CD4-positive, alpha-beta memory T cell (primary cell): ENCODE measurements around the gene TXK. TPM values are rescaled to one million over a fixed set of nuclear protein-coding genes. Genes with fewer than 3 reads are reported as not detected.

Experiments
- CTCF ChIA-PET: fragments of 350-600 bp; sonication (Branson Sonifier 250); formaldehyde crosslinking; loops from one replicate; lab custom pipeline; 2021; ENCODE audit warnings: inconsistent platforms; ENCODE audit not compliant: partially characterized antibody; lab: Charles Lee
- POLR2A ChIA-PET: fragments of 350-600 bp; sonication (Branson Sonifier 250); formaldehyde crosslinking; loops from one replicate; lab custom pipeline; 2021; ENCODE audit not compliant: partially characterized antibody; lab: Charles Lee
- DNase-seq, 5 donors: peaks; one replicate each; pipeline versions ENCODE4 v3.0.0 to v3.0.0-alpha.2; 2020 to 2022; ENCODE audit warnings: mixed read lengths in 1 of 5
- H3K27ac ChIP-seq: one replicate; pipeline ENCODE4 v1.7.0; 2013; ENCODE audit warnings: low read depth, low read length
- H3K27me3 ChIP-seq: 2 replicates; pipeline ENCODE4 v1.7.0; 2013; ENCODE audit warnings: mild to moderate bottlenecking, low read length, moderate library complexity; ENCODE audit not compliant: insufficient read depth
- H3K36me3 ChIP-seq: 2 replicates; pipeline ENCODE4 v1.7.0; 2013; ENCODE audit warnings: mild to moderate bottlenecking, low read length, moderate library complexity; ENCODE audit not compliant: insufficient read depth
- H3K4me1 ChIP-seq: 2 replicates; pipeline ENCODE4 v1.7.0; 2013; ENCODE audit warnings: mild to moderate bottlenecking, low read length, moderate library complexity; ENCODE audit not compliant: insufficient read depth
- H3K4me3 ChIP-seq, 2 donors: one replicate each; pipeline ENCODE4 v1.7.0; 2013; ENCODE audit warnings: low read length in 2 of 2, mild to moderate bottlenecking in 1 of 2
- H3K9me3 ChIP-seq, 2 donors: one replicate each; pipeline ENCODE4 v1.7.0; 2013; ENCODE audit warnings: low read length in 2 of 2, control low read depth in 1 of 2; ENCODE audit not compliant: control insufficient read depth in 1 of 2
- H3K27ac Mint-ChIP-seq, 7 donors: one replicate each; pipeline ENCODE4 v1.8.0; 2020 to 2021; ENCODE audit warnings: mixed read lengths in 7 of 7, mild to moderate bottlenecking in 6 of 7, inconsistent platforms in 3 of 7, moderate library complexity in 3 of 7
- H3K27me3 Mint-ChIP-seq, 2 donors: one replicate each; pipeline ENCODE4 v1.8.0; 2020 to 2021; ENCODE audit warnings: mixed read lengths in 2 of 2
- H3K36me3 Mint-ChIP-seq, 2 donors: one replicate each; pipeline ENCODE4 v1.8.0; 2020 to 2021; ENCODE audit warnings: mixed read lengths in 2 of 2, inconsistent platforms in 1 of 2, mild to moderate bottlenecking in 1 of 2
- H3K4me1 Mint-ChIP-seq, 4 donors: one replicate each; pipeline ENCODE4 v1.8.0; 2020 to 2021; ENCODE audit warnings: mixed read lengths in 4 of 4, mild to moderate bottlenecking in 1 of 4
- H3K4me3 Mint-ChIP-seq, 8 donors: one replicate each; pipeline ENCODE4 v1.8.0; 2020 to 2021; ENCODE audit warnings: mixed read lengths in 8 of 8, mild to moderate bottlenecking in 7 of 8, moderate library complexity in 6 of 8, inconsistent platforms in 3 of 8
- H3K9me3 Mint-ChIP-seq, 8 donors: one replicate each; pipeline ENCODE4 v1.8.0; 2020 to 2021; ENCODE audit warnings: mixed read lengths in 8 of 8, mild to moderate bottlenecking in 5 of 8, inconsistent platforms in 3 of 8, moderate library complexity in 1 of 8
- intact Hi-C: fragments of 100-400 bp; cut with micrococcal nuclease; formaldehyde crosslinking; loops from one replicate; pipeline ENCODE4 v1.15.1; 2023
- polyA plus RNA-seq, 2 donors: library from polyadenylated mRNA; unstranded; fragments of 300-500 nt; fragmentation: Illumina TruSeq; gene quantifications; one replicate each; pipeline ENCODE4 v1.2.3, GENCODE V29; 2021
- total RNA-seq, 2 experiments: library from RNA; stranded (reverse); gene quantifications; one replicate each; pipeline ENCODE4 v1.2.3, GENCODE V29; 2021

The TXK gene
- total and polyA plus RNA-seq, 4 experiments from 2014 or later, result 44.8 to 54.0 (median 51.0) TPM

GRCh38 chr4:48079972-48080391, 54.1 kb downstream of the TXK start:
- POLR2A ChIA-PET, result no interaction called here
- peak overlapping the region in 2 of 8 donors; percentile 8 to 23 for H3K4me3 Mint-ChIP-seq
- H3K9me3 Mint-ChIP-seq, result peaks cover 0 to 1% (median 0%) of the 10 kb centered on the region in 8 donors

GRCh38 chr4:48078862-48079655, 55.0 kb downstream of the TXK start:
- Mint-ChIP-seq H3K27ac (peak overlapping the region in 2 of 7 donors; percentile 44 to 84), H3K4me1 (peaks cover 13 to 31% (median 24%) of the 10 kb centered on the region in 4 donors), H3K9me3 (peaks cover 0 to 1% (median 0%) of the 10 kb centered on the region in 8 donors), H3K4me3 (no peak overlapping the region), H3K36me3 (peaks cover 30 to 67% of the 10 kb centered on the region in 2 donors), H3K27me3 (no peaks in the 10 kb centered on the region)
- intact Hi-C loops, result no loop called here
- Histone ChIP-seq H3K4me3 (no peak overlapping the region), H3K27ac (no peak overlapping the region), H3K4me1 (peaks cover 10% of the 10 kb centered on the region), H3K27me3 (no peaks in the 10 kb centered on the region), H3K9me3 (no peaks in the 10 kb centered on the region), H3K36me3 (peaks cover 29% of the 10 kb centered on the region)
- ChIA-PET POLR2A (no interaction called here), CTCF (no interaction called here)
- DNase-seq, result no peak

More at GRCh38 chr4:48079972-48080391, 54.1 kb downstream of the TXK start:
- Mint-ChIP-seq H3K27me3 (no peaks in the 10 kb centered on the region), H3K27ac (peak overlapping the region in 1 of 7 donors; percentile 55), H3K4me1 (peaks cover 14 to 31% (median 24%) of the 10 kb centered on the region in 4 donors), H3K36me3 (peaks cover 31 to 67% of the 10 kb centered on the region in 2 donors)
- intact Hi-C loops, result no loop called here
- peaks cover 10% of the 10 kb centered on the region for H3K4me1 ChIP-seq
- H3K4me3 ChIP-seq, result no peak overlapping the region
- H3K27ac ChIP-seq, result no peak overlapping the region
- DNase-seq, result no peak
- CTCF ChIA-PET, result interaction anchor here (0.7 kb wide), 1 partner anchor 23 kb away, joined by 3 read pairs; no protein-coding TSS in a partner anchor
- peaks cover 23% of the 10 kb centered on the region for H3K36me3 ChIP-seq
- H3K9me3 ChIP-seq, result no peaks in the 10 kb centered on the region
- H3K27me3 ChIP-seq, result no peaks in the 10 kb centered on the region

GRCh38 chr4:48078425-48078824, 55.6 kb downstream of the TXK start:
- H3K36me3 ChIP-seq, result peaks cover 34% of the 10 kb centered on the region
- POLR2A ChIA-PET, result no interaction called here
- CTCF ChIA-PET, result interaction anchor here (1.1 kb wide), 1 partner anchor 74 kb away, joined by 3 read pairs; no protein-coding TSS in a partner anchor

GRCh38 chr4:48074657-48075056, 59.4 kb downstream of the TXK start:
- H3K9me3 Mint-ChIP-seq, result no peaks in the 10 kb centered on the region
- H3K27ac ChIP-seq, result no peak overlapping the region
- peaks cover 3 to 13% (median 5%) of the 10 kb centered on the region in 4 donors for H3K4me1 Mint-ChIP-seq
- H3K27me3 Mint-ChIP-seq, result no peaks in the 10 kb centered on the region
- H3K4me1 ChIP-seq, result peaks cover under 1% of the 10 kb centered on the region
- H3K27me3 ChIP-seq, result no peaks in the 10 kb centered on the region
- no peaks in the 10 kb centered on the region for H3K9me3 ChIP-seq
- no peak for DNase-seq
- H3K36me3 Mint-ChIP-seq, result peaks cover 41 to 71% of the 10 kb centered on the region in 2 donors
- no peak overlapping the region for H3K4me3 Mint-ChIP-seq
- ChIA-PET POLR2A (no interaction called here), CTCF (interaction anchor here (1.4 kb wide), 1 partner anchor 40 kb away, joined by 7 read pairs; no protein-coding TSS in a partner anchor)
- H3K36me3 ChIP-seq, result peaks cover 43% of the 10 kb centered on the region
- H3K27ac Mint-ChIP-seq, result peak overlapping the region in 1 of 7 donors; percentile 32
- intact Hi-C loops, result no loop called here
- no peak overlapping the region for H3K4me3 ChIP-seq

More at GRCh38 chr4:48078425-48078824, 55.6 kb downstream of the TXK start:
- Mint-ChIP-seq H3K27ac (peak overlapping the region in 2 of 7 donors; percentile 44 to 84), H3K27me3 (no peaks in the 10 kb centered on the region), H3K4me1 (peaks cover 13 to 31% (median 24%) of the 10 kb centered on the region in 4 donors), H3K36me3 (peaks cover 31 to 70% of the 10 kb centered on the region in 2 donors), H3K4me3 (no peak overlapping the region), H3K9me3 (peaks cover 0 to 1% (median 0%) of the 10 kb centered on the region in 8 donors)
- Histone ChIP-seq H3K27ac (no peak overlapping the region), H3K4me3 (no peak overlapping the region), H3K4me1 (peaks cover 10% of the 10 kb centered on the region), H3K9me3 (no peaks in the 10 kb centered on the region), H3K27me3 (no peaks in the 10 kb centered on the region)
- no peak for DNase-seq
- intact Hi-C loops, result no loop called here

GRCh38 chr4:48073567-48074103, 60.4 kb downstream of the TXK start:
- H3K27me3 Mint-ChIP-seq, result no peaks in the 10 kb centered on the region
- H3K4me3 Mint-ChIP-seq, result no peak overlapping the region
- Histone ChIP-seq H3K4me3 (no peak overlapping the region), H3K27ac (no peak overlapping the region), H3K36me3 (peaks cover 49% of the 10 kb centered on the region), H3K9me3 (no peaks in the 10 kb centered on the region), H3K27me3 (no peaks in the 10 kb centered on the region), H3K4me1 (no peaks in the 10 kb centered on the region)
- ChIA-PET CTCF (interaction anchor here (1.0 kb wide), 1 partner anchor 14 kb away, joined by 5 read pairs; no protein-coding TSS in a partner anchor), POLR2A (no interaction called here)
- no peak overlapping the region for H3K27ac Mint-ChIP-seq
- intact Hi-C loops, result no loop called here
- H3K36me3 Mint-ChIP-seq, result peaks cover 47 to 66% of the 10 kb centered on the region in 2 donors
- DNase-seq, result no peak
- H3K4me1 Mint-ChIP-seq, result peaks cover 0 to 3% (median 1%) of the 10 kb centered on the region in 4 donors
- no peaks in the 10 kb centered on the region for H3K9me3 Mint-ChIP-seq

- H3K27me3 ChIP-seq, result no peaks in the 10 kb centered on the region
- CTCF ChIA-PET, result interaction anchor here (0.9 kb wide), 1 partner anchor 42 kb away, joined by 3 read pairs; no protein-coding TSS in a partner anchor
- peaks cover 46% of the 10 kb centered on the region for H3K36me3 ChIP-seq
- H3K27ac ChIP-seq, result no peak overlapping the region
- Mint-ChIP-seq H3K27ac (no peak overlapping the region), H3K4me3 (no peak overlapping the region), H3K36me3 (peaks cover 66 to 72% of the 10 kb centered on the region in 2 donors), H3K4me1 (no peaks in the 10 kb centered on the region), H3K9me3 (no peaks in the 10 kb centered on the region), H3K27me3 (no peaks in the 10 kb centered on the region)
- H3K9me3 ChIP-seq, result no peaks in the 10 kb centered on the region
- POLR2A ChIA-PET, result no interaction called here
- intact Hi-C loops, result no loop called here
- no peak overlapping the region for H3K4me3 ChIP-seq
- no peaks in the 10 kb centered on the region for H3K4me1 ChIP-seq
- no peak for DNase-seq
Observed at GRCh38 chr4:48071191-48071590, 62.9 kb downstream of the TXK start.

GRCh38 chr4:48069026-48069425, 65.0 kb downstream of the TXK start:
- Histone ChIP-seq H3K27ac (no peak overlapping the region), H3K4me1 (no peaks in the 10 kb centered on the region), H3K4me3 (no peak overlapping the region), H3K27me3 (no peaks in the 10 kb centered on the region), H3K36me3 (peaks cover 33% of the 10 kb centered on the region), H3K9me3 (no peaks in the 10 kb centered on the region)
- DNase-seq, result no peak
- peaks cover 1 to 12% (median 3%) of the 10 kb centered on the region in 4 donors for H3K4me1 Mint-ChIP-seq
- no peaks in the 10 kb centered on the region for H3K27me3 Mint-ChIP-seq
- peaks cover 0 to 4% (median 0%) of the 10 kb centered on the region in 8 donors for H3K9me3 Mint-ChIP-seq
- no peak overlapping the region for H3K27ac Mint-ChIP-seq
- intact Hi-C loops, result no loop called here
- H3K4me3 Mint-ChIP-seq, result no peak overlapping the region
- CTCF ChIA-PET, result interaction anchor here (1.8 kb wide), 1 partner anchor 35 kb away, joined by 6 read pairs; no protein-coding TSS in a partner anchor
- POLR2A ChIA-PET, result no interaction called here
- peaks cover 61 to 75% of the 10 kb centered on the region in 2 donors for H3K36me3 Mint-ChIP-seq
